H9 (cell line): ENCODE data around the gene MLH1. TPM values are rescaled to one million over a fixed set of nuclear protein-coding genes. Genes with fewer than 3 reads are reported as not detected.

ENCODE experiments used
- DNase-seq: peaks from one replicate; pipeline ENCODE4 v3.0.0-alpha.2; 2017
- H2AFZ ChIP-seq: one replicate; pipeline ENCODE4 v1.6.1; 2013; ENCODE audit warnings: mild to moderate bottlenecking, low read length, control low read depth, moderate library complexity
- H2AK5ac ChIP-seq: 2 replicates; pipeline ENCODE4 v1.6.1; 2013; ENCODE audit warnings: low read length, control low read depth, mixed read lengths; ENCODE audit not compliant: insufficient read length
- H2BK120ac ChIP-seq: one replicate; pipeline ENCODE4 v1.6.1; 2013; ENCODE audit warnings: low read depth, mild to moderate bottlenecking, low read length, control low read depth, inconsistent platforms; ENCODE audit not compliant: poor library complexity, severe bottlenecking
- H2BK12ac ChIP-seq: 2 replicates; pipeline ENCODE4 v1.6.1; 2013; ENCODE audit warnings: low read length, control low read depth, mixed read lengths, low read depth; ENCODE audit not compliant: insufficient read length
- H2BK15ac ChIP-seq: 2 replicates; pipeline ENCODE4 v1.6.1; 2013; ENCODE audit warnings: low read depth, low read length, control low read depth
- H2BK20ac ChIP-seq: one replicate; pipeline ENCODE4 v1.6.1; 2013; ENCODE audit warnings: low read depth, mild to moderate bottlenecking, low read length, control low read depth, inconsistent platforms; ENCODE audit not compliant: poor library complexity, severe bottlenecking
- H2BK5ac ChIP-seq: 2 replicates; pipeline ENCODE4 v1.6.1; 2013; ENCODE audit warnings: low read length, control low read depth, mixed read lengths; ENCODE audit not compliant: insufficient read length
- H3K14ac ChIP-seq: 2 replicates; pipeline ENCODE4 v1.6.1; 2013; ENCODE audit warnings: low read length, control low read depth; ENCODE audit not compliant: insufficient read depth
- H3K18ac ChIP-seq: 2 replicates; pipeline ENCODE4 v1.6.1; 2013; ENCODE audit warnings: low read depth, mild to moderate bottlenecking, mixed read lengths, low read length, control low read depth; ENCODE audit not compliant: insufficient read length
- H3K23ac ChIP-seq: 2 replicates; pipeline ENCODE4 v1.6.1; 2013; ENCODE audit warnings: low read length, control low read depth, mixed read lengths, low read depth; ENCODE audit not compliant: insufficient read length
- H3K23me2 ChIP-seq: 2 replicates; pipeline ENCODE4 v1.6.1; 2013; ENCODE audit warnings: low read depth, mild to moderate bottlenecking, mixed read lengths, low read length, control low read depth; ENCODE audit not compliant: insufficient read length, poor library complexity, severe bottlenecking
- H3K27ac ChIP-seq: 2 replicates; pipeline ENCODE4 v1.5.1; 2013; ENCODE audit warnings: low read length, control low read depth, mixed read lengths, low read depth; ENCODE audit not compliant: insufficient read length
- H3K27me3 ChIP-seq: 2 replicates; pipeline ENCODE4 v1.6.1; 2013; ENCODE audit warnings: low read length, control low read depth, inconsistent platforms; ENCODE audit not compliant: insufficient read depth
- H3K4ac ChIP-seq: 2 replicates; pipeline ENCODE4 v1.6.1; 2013; ENCODE audit warnings: low read depth, mild to moderate bottlenecking, control low read depth, inconsistent platforms, low read length, moderate library complexity
- H3K4me1 ChIP-seq: 2 replicates; pipeline ENCODE4 v1.6.1; 2013; ENCODE audit warnings: low read length, control low read depth, inconsistent platforms; ENCODE audit not compliant: insufficient read depth
- H3K4me2 ChIP-seq: 2 replicates; pipeline ENCODE4 v1.6.1; 2013; ENCODE audit warnings: low read length, control low read depth, mixed read lengths; ENCODE audit not compliant: insufficient read length, insufficient read depth
- H3K56ac ChIP-seq: 2 replicates; pipeline ENCODE4 v1.6.1; 2013; ENCODE audit warnings: low read depth, mild to moderate bottlenecking, mixed read lengths, low read length, control low read depth; ENCODE audit not compliant: insufficient read length
- H3K79me1 ChIP-seq: 2 replicates; pipeline ENCODE4 v1.6.1; 2013; ENCODE audit warnings: low read depth, mild to moderate bottlenecking, moderate library complexity, low read length, control low read depth, inconsistent platforms; ENCODE audit not compliant: insufficient read depth, poor library complexity, severe bottlenecking
- H3K79me2 ChIP-seq: 2 replicates; pipeline ENCODE4 v1.6.1; 2013; ENCODE audit warnings: low read length, control low read depth, inconsistent platforms; ENCODE audit not compliant: insufficient read depth
- H3K9ac ChIP-seq: 2 replicates; pipeline ENCODE4 v1.6.1; 2013; ENCODE audit warnings: low read length, control low read depth, mixed read lengths; ENCODE audit not compliant: insufficient read length; ENCODE audit errors: extremely low read depth
- H3K9me3 ChIP-seq: one replicate; pipeline ENCODE4 v1.6.1; 2013; ENCODE audit warnings: low read depth, low read length, inconsistent platforms; ENCODE audit not compliant: control insufficient read depth
- H3T11ph ChIP-seq: one replicate; pipeline ENCODE4 v1.6.1; 2013; ENCODE audit warnings: mild to moderate bottlenecking, low read length, control low read depth, inconsistent platforms
- H4K20me1 ChIP-seq: one replicate; pipeline ENCODE4 v1.6.1; 2013; ENCODE audit not compliant: control insufficient read depth, insufficient read length, insufficient read depth
- H4K5ac ChIP-seq: 2 replicates; pipeline ENCODE4 v1.6.1; 2013; ENCODE audit warnings: low read depth, mild to moderate bottlenecking, mixed read lengths, low read length, control low read depth; ENCODE audit not compliant: insufficient read length
- H4K8ac ChIP-seq: replicated peaks from 2 replicates; pipeline ENCODE4 v1.6.1; 2013; ENCODE audit warnings: low read length, control low read depth, mixed read lengths, low read depth; ENCODE audit not compliant: insufficient read length
- H4K91ac ChIP-seq: 2 replicates; pipeline ENCODE4 v1.6.1; 2013; ENCODE audit warnings: low read depth, mild to moderate bottlenecking, moderate library complexity, mixed read lengths, low read length, control low read depth; ENCODE audit not compliant: insufficient read length
- H3K27ac Mint-ChIP-seq, 3 experiments: 2 replicates in 2 of 3; 3 replicates in 1 of 3; pipeline ENCODE4 v1.8.0; 2020 to 2021; ENCODE audit warnings: mixed read lengths in 3 of 3, mild to moderate bottlenecking in 1 of 3, moderate library complexity in 1 of 3
- H3K27me3 Mint-ChIP-seq: 2 replicates; pipeline ENCODE4 v1.8.0; 2021; ENCODE audit warnings: low read depth, mild to moderate bottlenecking, moderate library complexity, mixed read lengths
- H3K36me3 Mint-ChIP-seq, 3 experiments: 2 replicates in 2 of 3; 3 replicates in 1 of 3; pipeline ENCODE4 v1.8.0; 2020 to 2021; ENCODE audit warnings: low read depth in 3 of 3, mixed read lengths in 3 of 3; ENCODE audit not compliant: insufficient read depth in 1 of 3
- H3K4me1 Mint-ChIP-seq, 2 experiments: 2 replicates each; pipeline ENCODE4 v1.8.0; 2020; ENCODE audit warnings: mixed read lengths in 2 of 2
- H3K4me3 Mint-ChIP-seq, 2 experiments: 2 replicates in 1 of 2; 3 replicates in 1 of 2; pipeline ENCODE4 v1.8.0; 2020 to 2021; ENCODE audit warnings: mild to moderate bottlenecking in 2 of 2, mixed read lengths in 2 of 2, moderate library complexity in 1 of 2
- H3K9me3 Mint-ChIP-seq, 2 experiments: 2 replicates in 1 of 2; 3 replicates in 1 of 2; pipeline ENCODE4 v1.8.0; 2020; ENCODE audit warnings: mild to moderate bottlenecking in 2 of 2, mixed read lengths in 2 of 2, moderate library complexity in 1 of 2
- WGBS: extraction: QIAGEN DNeasy Blood & Tissue Kit; methylation state at CpG from one replicate; pipeline ENCODE4 v1.1.7; 2013; ENCODE audit warnings: missing lambda C conversion rate, low lambda C conversion rate, mixed read lengths; ENCODE audit not compliant: insufficient read length; ENCODE audit errors: extremely low coverage; 5-methylcytosine and 5-hydroxymethylcytosine counted together
- long read RNA-seq: library from polyadenylated mRNA; unstranded; transcript quantifications from one replicate; pipeline ENCODE4 v2.0.0, GENCODE V29; 2020
- total RNA-seq: library from RNA; stranded (reverse); gene quantifications from 2 replicates; pipeline ENCODE4 v1.2.1, GENCODE V29; 2021
- TF ChIP-seq, protein P1 (sequence below): fragments of 200-600 bp; sonication (generic); conservative IDR thresholded peaks from 3 replicates; pipeline ENCODE4 v1.8.0; 2021; ENCODE audit warnings: antibody characterized with exemption, mild to moderate bottlenecking

MLH1 gene
- total RNA-seq: 45.1 and 45.8 TPM in 2 replicates
- long read RNA-seq, transcript MLH1-201 (19 exons, 2,752 nt): major isoform, 225 of 380 reads
- long read RNA-seq, partial matches to known transcripts: 27 of 380 reads
- long read RNA-seq, other reads (novel, unspliced or antisense): 120 of 380 reads

DNA sequence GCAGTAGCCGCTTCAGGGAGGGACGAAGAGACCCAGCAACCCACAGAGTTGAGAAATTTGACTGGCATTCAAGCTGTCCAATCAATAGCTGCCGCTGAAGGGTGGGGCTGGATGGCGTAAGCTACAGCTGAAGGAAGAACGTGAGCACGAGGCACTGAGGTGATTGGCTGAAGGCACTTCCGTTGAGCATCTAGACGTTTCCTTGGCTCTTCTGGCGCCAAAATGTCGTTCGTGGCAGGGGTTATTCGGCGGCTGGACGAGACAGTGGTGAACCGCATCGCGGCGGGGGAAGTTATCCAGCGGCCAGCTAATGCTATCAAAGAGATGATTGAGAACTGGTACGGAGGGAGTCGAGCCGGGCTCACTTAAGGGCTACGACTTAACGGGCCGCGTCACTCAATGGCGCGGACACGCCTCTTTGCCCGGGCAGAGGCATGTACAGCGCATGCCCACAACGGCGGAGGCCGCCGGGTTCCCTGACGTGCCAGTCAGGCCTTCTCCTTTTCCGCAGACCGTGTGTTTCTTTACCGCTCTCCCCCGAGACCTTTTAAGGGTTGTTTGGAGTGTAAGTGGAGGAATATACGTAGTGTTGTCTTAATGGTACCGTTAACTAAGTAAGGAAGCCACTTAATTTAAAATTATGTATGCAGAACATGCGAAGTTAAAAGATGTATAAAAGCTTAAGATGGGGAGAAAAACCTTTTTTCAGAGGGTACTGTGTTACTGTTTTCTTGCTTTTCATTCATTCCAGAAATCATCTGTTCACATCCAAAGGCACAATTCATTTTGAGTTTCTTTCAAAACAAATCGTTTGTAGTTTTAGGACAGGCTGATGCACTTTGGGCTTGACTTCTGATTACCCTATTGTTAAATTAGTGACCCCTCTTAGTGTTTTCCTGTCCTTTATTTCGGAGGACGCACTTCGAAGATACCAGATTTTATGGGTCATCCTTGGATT, at the start of gene MLH1:
MLH1 (plus strand) TSS at position 193 of the 958 bp plus-strand sequence; CDS start at position 223, 30 bp downstream.
- no peak within 1 kb of the TSS for H2AFZ ChIP-seq
- no peak within 1 kb of the TSS for H2BK120ac ChIP-seq
- WGBS: no CpG with 5 or more reads among the region's 47 CpGs
- peaks cover 23 to 26% of the 10 kb centered on the region in 2 experiments for H3K4me1 Mint-ChIP-seq
- no peak within 1 kb of the TSS for H3T11ph ChIP-seq
- peak within 1 kb of the TSS; percentile 47 for H4K5ac ChIP-seq
- no peaks in the 10 kb centered on the region for H3K9me3 ChIP-seq
- H3K79me2 ChIP-seq: peaks cover 18% of the 10 kb centered on the region; the same call in 1 of the 2 replicates
- H3K27ac Mint-ChIP-seq: peak within 1 kb of the TSS in 1 of 3 experiments; percentile 68; a peak in 2 of 7 replicates
- H4K8ac ChIP-seq: no peak within 1 kb of the TSS
- H4K20me1 ChIP-seq: no peaks in the 10 kb centered on the region
- H3K4ac ChIP-seq: 0 out of 2 replicates have a peak within 1 kb of the TSS, but pooled peaks have one; percentile 18
- peak within 1 kb of the TSS; percentile 42 for H3K56ac ChIP-seq
- H3K9ac ChIP-seq: peak within 1 kb of the TSS; percentile 95
- peak within 1 kb of the TSS; percentile 84 for H3K27ac ChIP-seq
- H3K27me3 Mint-ChIP-seq: no peaks in the 10 kb centered on the region
- peak; percentile 100 for DNase-seq
- H3K4me3 Mint-ChIP-seq: no peak within 1 kb of the TSS
- no peak within 1 kb of the TSS for H2BK20ac ChIP-seq
- no peak within 1 kb of the TSS for H2BK12ac ChIP-seq
- H3K27me3 ChIP-seq: no peaks in the 10 kb centered on the region
- H3K79me1 ChIP-seq: peaks cover 6% of the 10 kb centered on the region
- H3K23me2 ChIP-seq: peaks cover 10% of the 10 kb centered on the region
- H2BK5ac ChIP-seq: peak within 1 kb of the TSS; percentile 46
- peaks cover 25 to 51% (median 43%) of the 10 kb centered on the region in 3 experiments for H3K36me3 Mint-ChIP-seq
- H3K4me1 ChIP-seq: no peaks in the 10 kb centered on the region
- no peak within 1 kb of the TSS for H2BK15ac ChIP-seq
- peak within 1 kb of the TSS; percentile 97 for H3K18ac ChIP-seq
- peak within 1 kb of the TSS; percentile 2 for H4K91ac ChIP-seq
- no peak within 1 kb of the TSS for H2AK5ac ChIP-seq
- TF ChIP-seq, protein P1, sequence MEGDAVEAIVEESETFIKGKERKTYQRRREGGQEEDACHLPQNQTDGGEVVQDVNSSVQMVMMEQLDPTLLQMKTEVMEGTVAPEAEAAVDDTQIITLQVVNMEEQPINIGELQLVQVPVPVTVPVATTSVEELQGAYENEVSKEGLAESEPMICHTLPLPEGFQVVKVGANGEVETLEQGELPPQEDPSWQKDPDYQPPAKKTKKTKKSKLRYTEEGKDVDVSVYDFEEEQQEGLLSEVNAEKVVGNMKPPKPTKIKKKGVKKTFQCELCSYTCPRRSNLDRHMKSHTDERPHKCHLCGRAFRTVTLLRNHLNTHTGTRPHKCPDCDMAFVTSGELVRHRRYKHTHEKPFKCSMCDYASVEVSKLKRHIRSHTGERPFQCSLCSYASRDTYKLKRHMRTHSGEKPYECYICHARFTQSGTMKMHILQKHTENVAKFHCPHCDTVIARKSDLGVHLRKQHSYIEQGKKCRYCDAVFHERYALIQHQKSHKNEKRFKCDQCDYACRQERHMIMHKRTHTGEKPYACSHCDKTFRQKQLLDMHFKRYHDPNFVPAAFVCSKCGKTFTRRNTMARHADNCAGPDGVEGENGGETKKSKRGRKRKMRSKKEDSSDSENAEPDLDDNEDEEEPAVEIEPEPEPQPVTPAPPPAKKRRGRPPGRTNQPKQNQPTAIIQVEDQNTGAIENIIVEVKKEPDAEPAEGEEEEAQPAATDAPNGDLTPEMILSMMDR: no peak
- H3K14ac ChIP-seq: peak within 1 kb of the TSS; percentile 97
- peak within 1 kb of the TSS; percentile 95 for H3K4me2 ChIP-seq
- H3K9me3 Mint-ChIP-seq: no peaks in the 10 kb centered on the region
- H3K23ac ChIP-seq: no peak within 1 kb of the TSS
